ENCODE results near the gene JARID2. TPM values are rescaled to one million over a fixed set of nuclear protein-coding genes. Genes with fewer than 3 reads are reported as not detected.

JARID2 gene
- total and polyA plus RNA-seq, 9 of the 15 experiments (the other 6 are each of a cell fraction or from before 2014, with no cell fraction given), result 5.0 to 29.0 (median 15.6) TPM

DNA sequence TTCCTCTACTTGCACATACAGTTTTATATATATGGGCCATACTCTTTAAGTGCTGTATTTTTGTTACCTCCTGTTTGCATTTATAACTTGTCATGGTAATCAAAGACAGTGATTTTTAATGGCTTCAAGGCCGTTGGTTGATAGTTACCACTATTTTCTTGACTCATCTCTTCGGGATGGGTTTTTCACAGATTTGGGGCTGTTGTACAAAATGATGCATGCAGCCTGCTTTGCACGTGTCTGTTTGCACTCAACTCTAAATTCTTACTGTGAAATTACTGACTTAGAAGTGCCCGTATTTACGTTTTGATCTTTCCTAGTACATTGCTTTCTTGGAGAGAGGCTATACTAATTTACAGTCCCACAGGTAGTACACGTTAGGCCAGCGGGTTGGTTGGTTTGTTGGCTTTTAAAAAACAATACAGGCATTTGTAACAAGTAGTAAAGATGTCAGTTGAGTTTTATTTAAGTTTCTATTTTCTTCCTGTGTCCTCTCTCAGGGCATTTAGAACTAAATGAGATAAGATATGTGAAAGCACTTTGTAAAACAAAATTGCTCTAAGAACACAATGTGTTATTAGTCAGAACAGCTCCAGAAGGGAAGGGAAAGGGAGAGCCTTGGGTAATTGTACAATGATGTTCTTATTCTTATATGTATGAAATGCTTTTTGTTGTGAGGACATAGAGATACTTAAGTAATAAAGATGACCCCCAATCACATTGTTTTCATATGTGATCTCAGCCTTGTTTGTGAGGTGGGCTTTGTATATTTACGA is 11.7 kb downstream of the JARID2 start:
- TF ChIP-seq RFX5 (IDR thresholded peaks at IDR 0.05; ENCODE audit: low read depth, low read length), result no peak
- TF ChIP-seq, protein P1, sequence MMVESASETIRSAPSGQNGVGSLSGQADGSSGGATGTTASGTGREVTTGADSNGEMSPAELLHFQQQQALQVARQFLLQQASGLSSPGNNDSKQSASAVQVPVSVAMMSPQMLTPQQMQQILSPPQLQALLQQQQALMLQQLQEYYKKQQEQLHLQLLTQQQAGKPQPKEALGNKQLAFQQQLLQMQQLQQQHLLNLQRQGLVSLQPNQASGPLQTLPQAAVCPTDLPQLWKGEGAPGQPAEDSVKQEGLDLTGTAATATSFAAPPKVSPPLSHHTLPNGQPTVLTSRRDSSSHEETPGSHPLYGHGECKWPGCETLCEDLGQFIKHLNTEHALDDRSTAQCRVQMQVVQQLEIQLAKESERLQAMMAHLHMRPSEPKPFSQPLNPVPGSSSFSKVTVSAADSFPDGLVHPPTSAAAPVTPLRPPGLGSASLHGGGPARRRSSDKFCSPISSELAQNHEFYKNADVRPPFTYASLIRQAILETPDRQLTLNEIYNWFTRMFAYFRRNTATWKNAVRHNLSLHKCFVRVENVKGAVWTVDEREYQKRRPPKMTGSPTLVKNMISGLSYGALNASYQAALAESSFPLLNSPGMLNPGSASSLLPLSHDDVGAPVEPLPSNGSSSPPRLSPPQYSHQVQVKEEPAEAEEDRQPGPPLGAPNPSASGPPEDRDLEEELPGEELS (CRISPR knock-in tag; IDR thresholded peaks at IDR 0.05; ENCODE audit: borderline replicate concordance), result no peak
- TF ChIP-seq EP400 (IDR thresholded peaks at IDR 0.05), result no peak
- TF ChIP-seq, protein P2, sequence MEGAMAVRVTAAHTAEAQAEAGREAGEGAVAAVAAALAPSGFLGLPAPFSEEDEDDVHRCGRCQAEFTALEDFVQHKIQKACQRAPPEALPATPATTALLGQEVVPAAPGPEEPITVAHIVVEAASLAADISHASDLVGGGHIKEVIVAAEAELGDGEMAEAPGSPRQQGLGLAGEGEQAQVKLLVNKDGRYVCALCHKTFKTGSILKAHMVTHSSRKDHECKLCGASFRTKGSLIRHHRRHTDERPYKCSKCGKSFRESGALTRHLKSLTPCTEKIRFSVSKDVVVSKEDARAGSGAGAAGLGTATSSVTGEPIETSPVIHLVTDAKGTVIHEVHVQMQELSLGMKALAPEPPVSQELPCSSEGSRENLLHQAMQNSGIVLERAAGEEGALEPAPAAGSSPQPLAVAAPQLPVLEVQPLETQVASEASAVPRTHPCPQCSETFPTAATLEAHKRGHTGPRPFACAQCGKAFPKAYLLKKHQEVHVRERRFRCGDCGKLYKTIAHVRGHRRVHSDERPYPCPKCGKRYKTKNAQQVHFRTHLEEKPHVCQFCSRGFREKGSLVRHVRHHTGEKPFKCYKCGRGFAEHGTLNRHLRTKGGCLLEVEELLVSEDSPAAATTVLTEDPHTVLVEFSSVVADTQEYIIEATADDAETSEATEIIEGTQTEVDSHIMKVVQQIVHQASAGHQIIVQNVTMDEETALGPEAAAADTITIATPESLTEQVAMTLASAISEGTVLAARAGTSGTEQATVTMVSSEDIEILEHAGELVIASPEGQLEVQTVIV (CRISPR knock-in tag; IDR thresholded peaks at IDR 0.05; ENCODE audit: borderline replicate concordance), result 0 out of 2 replicates have a peak, but pooled peaks have one; percentile 24
- H3K27ac ChIP-seq (ENCODE audit: extremely low read depth, low read depth, low read length), result no peak overlapping the region
- WGBS (ENCODE audit: insufficient coverage, low coverage, missing lambda C conversion rate), result 76% methylated on average over 8 of the region's 8 CpGs
- peaks cover 31% of the 10 kb centered on the region; the same call in 2 of the 3 replicates for H3K36me3 ChIP-seq (ENCODE audit: control insufficient read depth, insufficient read depth, low read length)
- H3K9me3 ChIP-seq (replicated peaks; ENCODE audit: control insufficient read depth, insufficient read depth, low read depth, low read length), result no peaks in the 10 kb centered on the region
- no peak overlapping the region for H2AFZ ChIP-seq (ENCODE audit: low read depth, low read length)
- no peak overlapping the region for H3K9ac ChIP-seq (ENCODE audit: insufficient read depth in 1 of 2, low read depth in 2 of 2, low read length in 2 of 2)
- no peak overlapping the region for H3K4me3 ChIP-seq
- in situ Hi-C loops (cut with MboI) (no loop called here), intact Hi-C loops (cut with micrococcal nuclease) (loop anchor here (10.0 kb wide), 1 partner anchor 947 kb away; no protein-coding TSS in a partner anchor)
- peaks cover 3% of the 10 kb centered on the region for H3K9me1 ChIP-seq (ENCODE audit: control insufficient read depth, insufficient read depth, low read length)
- ChIA-PET POLR2A (interaction anchor here (0.6 to 4.1 kb wide), 3 partner anchors 9 to 131 kb away, joined by 3 to 24 read pairs (median 4); no protein-coding TSS in a partner anchor), CTCF (ENCODE audit: low intra/inter-chr PET ratio) (no interaction called here)
- ATAC-seq, result no peak
- no TSS peak for BruUV-seq (replicated peaks)
- peaks cover 98% of the 10 kb centered on the region for H3K79me2 ChIP-seq (ENCODE audit: control insufficient read depth, insufficient read depth, low read length)
- no peak for DNase-seq (ENCODE audit: extremely low read depth in 1 of 4, low spot score in 3 of 4)
- H3K27me3 ChIP-seq (ENCODE audit: control insufficient read depth in 2 of 2, insufficient read depth in 2 of 2, low read length in 2 of 2), result no peaks in the 10 kb centered on the region
- no peak overlapping the region for H3K4me2 ChIP-seq (ENCODE audit: insufficient read depth, low read length)
- H3K4me1 ChIP-seq (replicated peaks in 1 of 2; ENCODE audit: control insufficient read depth in 2 of 2, insufficient read depth in 2 of 2, low read length in 2 of 2), result peaks cover 7 to 42% of the 10 kb centered on the region in 2 experiments; a peak in 4 of 5 replicates
- peaks cover 53% of the 10 kb centered on the region for H4K20me1 ChIP-seq (replicated peaks; ENCODE audit: control insufficient read depth, insufficient read depth, low read length)
- FAIRE-seq, result no peak

All from K562 (cell line).